Left hindlimb (tissue), 1 donor: Measurements from ENCODE around the gene APOL3.
A peak's percentile ranks its signal among the peaks of the same experiment; 100 is the strongest.
"Not testable (repeated sequence)": the region's sequence is repeated elsewhere in the genome, so short reads cannot be mapped to it uniquely, and the experiment has no call there.

Source experiments
- DNase-seq: peaks from one replicate; pipeline ENCODE4 v3.0.0-alpha.2; 2018

Gene APOL3

GRCh38 chr22:36160499-36160942 is at the start of gene APOL3:
Gene APOL3, minus strand, starts transcription at chr22:36160755. Its CDS starts 11,700 bp downstream, at chr22:36149055.
- DNase-seq: peak; percentile 49

GRCh38 chr22:36210224-36210623 is 49.7 kb upstream of the APOL3 start:
- no peak for DNase-seq

GRCh38 chr22:36209488-36209908 is 48.9 kb upstream of the APOL3 start:
- not testable (repeated sequence) for DNase-seq

GRCh38 chr22:36208914-36209313 is 48.4 kb upstream of the APOL3 start:
- DNase-seq: no peak

- DNase-seq: no peak
These were observed 47.7 kb upstream of the APOL3 start for GRCh38 chr22:36208162-36208765.

- no peak for DNase-seq
These were observed 45.7 kb upstream of the APOL3 start for GRCh38 chr22:36206255-36206654.

GRCh38 chr22:36205573-36205972 is 45.0 kb upstream of the APOL3 start:
- DNase-seq: not testable (repeated sequence)

- no peak for DNase-seq
These were observed 44.1 kb upstream of the APOL3 start for GRCh38 chr22:36204632-36205015.

GRCh38 chr22:36204001-36204631 is 43.6 kb upstream of the APOL3 start:
- no peak for DNase-seq

GRCh38 chr22:36203441-36203840 is 42.9 kb upstream of the APOL3 start:
- not testable (repeated sequence) for DNase-seq

- not testable (repeated sequence) for DNase-seq
These were observed 42.4 kb upstream of the APOL3 start for GRCh38 chr22:36202906-36203305.

- DNase-seq: peak; percentile 90
These were observed 41.2 kb upstream of the APOL3 start, which contains the start of gene APOL4 for GRCh38 chr22:36201630-36202319. Gene APOL4, minus strand, starts transcription at chr22:36201809. Its CDS starts 75 bp downstream, at chr22:36201734.

GRCh38 chr22:36201025-36201424 is 40.5 kb upstream of the APOL3 start:
- DNase-seq: not testable (repeated sequence)

- no peak for DNase-seq
These were observed 38.5 kb upstream of the APOL3 start for GRCh38 chr22:36199001-36199551.

GRCh38 chr22:36198536-36198935 is 38.0 kb upstream of the APOL3 start:
- no peak for DNase-seq

- DNase-seq: peak; percentile 59
These were observed 37.1 kb upstream of the APOL3 start for GRCh38 chr22:36197514-36198146.

GRCh38 chr22:36197065-36197440 is 36.5 kb upstream of the APOL3 start:
- DNase-seq: peak; percentile 62

- no peak for DNase-seq
These were observed 35.9 kb upstream of the APOL3 start for GRCh38 chr22:36196254-36197064.

- peak; percentile 61 for DNase-seq
These were observed 34.4 kb upstream of the APOL3 start for GRCh38 chr22:36194971-36195370.

- DNase-seq: no peak
These were observed 33.8 kb upstream of the APOL3 start for GRCh38 chr22:36194385-36194784.

GRCh38 chr22:36193577-36193976 is 33.0 kb upstream of the APOL3 start:
- DNase-seq: no peak

- DNase-seq: no peak
These were observed 32.6 kb upstream of the APOL3 start for GRCh38 chr22:36193171-36193570.
